ENCODE results near the gene CELA2B.
"Not testable (repeated sequence)": the region's sequence is repeated elsewhere in the genome, so short reads cannot be mapped to it uniquely, and the experiment has no call there.

DNA sequence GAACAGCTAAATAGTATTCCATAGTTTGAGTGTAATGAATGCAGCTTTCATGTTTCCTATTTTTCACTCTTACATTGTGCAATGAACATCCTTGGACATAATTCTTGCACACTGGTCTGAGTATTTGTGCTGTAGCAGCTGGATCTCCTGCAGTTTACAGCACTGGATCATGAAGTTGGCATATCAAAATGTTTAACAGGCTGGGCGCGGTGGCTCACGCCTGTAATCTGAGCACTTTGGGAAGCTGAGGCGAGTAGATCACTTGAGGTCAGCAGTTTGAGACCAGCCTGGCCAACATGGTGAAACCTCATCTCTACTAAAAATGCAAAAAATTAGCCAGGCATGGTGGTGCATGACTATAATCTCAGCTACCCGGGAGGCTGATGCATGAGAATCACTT, 4.8 kb upstream of the CELA2B start:
- TF ChIP-seq EZH2 (IDR thresholded peaks at IDR 0.05; ENCODE audit: low read depth), result not testable (repeated sequence)
- TF ChIP-seq, protein P1, sequence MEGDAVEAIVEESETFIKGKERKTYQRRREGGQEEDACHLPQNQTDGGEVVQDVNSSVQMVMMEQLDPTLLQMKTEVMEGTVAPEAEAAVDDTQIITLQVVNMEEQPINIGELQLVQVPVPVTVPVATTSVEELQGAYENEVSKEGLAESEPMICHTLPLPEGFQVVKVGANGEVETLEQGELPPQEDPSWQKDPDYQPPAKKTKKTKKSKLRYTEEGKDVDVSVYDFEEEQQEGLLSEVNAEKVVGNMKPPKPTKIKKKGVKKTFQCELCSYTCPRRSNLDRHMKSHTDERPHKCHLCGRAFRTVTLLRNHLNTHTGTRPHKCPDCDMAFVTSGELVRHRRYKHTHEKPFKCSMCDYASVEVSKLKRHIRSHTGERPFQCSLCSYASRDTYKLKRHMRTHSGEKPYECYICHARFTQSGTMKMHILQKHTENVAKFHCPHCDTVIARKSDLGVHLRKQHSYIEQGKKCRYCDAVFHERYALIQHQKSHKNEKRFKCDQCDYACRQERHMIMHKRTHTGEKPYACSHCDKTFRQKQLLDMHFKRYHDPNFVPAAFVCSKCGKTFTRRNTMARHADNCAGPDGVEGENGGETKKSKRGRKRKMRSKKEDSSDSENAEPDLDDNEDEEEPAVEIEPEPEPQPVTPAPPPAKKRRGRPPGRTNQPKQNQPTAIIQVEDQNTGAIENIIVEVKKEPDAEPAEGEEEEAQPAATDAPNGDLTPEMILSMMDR (conservative IDR thresholded peaks at IDR 0.05), result not testable (repeated sequence)

All from PC-9 (cell line).